ENCODE data around the gene FLRT1.

DNA sequence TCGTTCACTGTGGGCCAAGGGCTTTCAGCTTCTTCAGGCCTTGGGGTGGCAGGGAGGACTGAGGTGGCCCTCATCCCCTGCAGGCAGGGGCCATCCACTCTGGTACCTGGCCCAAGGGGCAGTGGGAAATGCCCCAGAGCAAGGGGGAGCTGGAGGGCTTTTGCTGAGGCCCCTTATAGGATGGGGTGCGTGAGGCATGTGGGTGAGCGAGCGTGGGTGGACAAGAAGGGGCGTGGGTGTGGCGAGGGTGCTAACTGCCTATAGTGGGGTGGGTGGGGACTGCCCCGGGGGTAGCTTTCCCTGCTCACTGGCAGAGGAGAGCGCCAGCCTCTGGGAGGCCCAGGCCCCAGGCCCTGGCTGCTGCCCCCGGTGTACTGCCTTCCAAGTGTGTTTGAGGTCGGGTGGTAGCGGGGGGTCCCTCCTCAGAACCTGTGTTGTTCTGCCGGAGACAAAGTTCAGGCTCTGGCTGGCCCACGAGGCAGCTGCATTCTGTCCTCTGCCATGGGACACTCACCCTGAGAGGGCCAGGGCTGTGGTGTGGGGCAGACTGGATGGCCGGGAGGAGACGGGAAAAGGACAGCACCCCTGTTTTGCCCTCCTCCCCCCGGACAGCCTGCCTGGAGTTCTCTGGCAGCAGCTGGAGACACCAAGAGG lies 3.4 kb downstream of the FLRT1 start:
- no peak for TF ChIP-seq EZH2phosphoT487 (IDR thresholded peaks at IDR 0.05; ENCODE audit: unreplicated experiment)
- TF ChIP-seq, protein P1, sequence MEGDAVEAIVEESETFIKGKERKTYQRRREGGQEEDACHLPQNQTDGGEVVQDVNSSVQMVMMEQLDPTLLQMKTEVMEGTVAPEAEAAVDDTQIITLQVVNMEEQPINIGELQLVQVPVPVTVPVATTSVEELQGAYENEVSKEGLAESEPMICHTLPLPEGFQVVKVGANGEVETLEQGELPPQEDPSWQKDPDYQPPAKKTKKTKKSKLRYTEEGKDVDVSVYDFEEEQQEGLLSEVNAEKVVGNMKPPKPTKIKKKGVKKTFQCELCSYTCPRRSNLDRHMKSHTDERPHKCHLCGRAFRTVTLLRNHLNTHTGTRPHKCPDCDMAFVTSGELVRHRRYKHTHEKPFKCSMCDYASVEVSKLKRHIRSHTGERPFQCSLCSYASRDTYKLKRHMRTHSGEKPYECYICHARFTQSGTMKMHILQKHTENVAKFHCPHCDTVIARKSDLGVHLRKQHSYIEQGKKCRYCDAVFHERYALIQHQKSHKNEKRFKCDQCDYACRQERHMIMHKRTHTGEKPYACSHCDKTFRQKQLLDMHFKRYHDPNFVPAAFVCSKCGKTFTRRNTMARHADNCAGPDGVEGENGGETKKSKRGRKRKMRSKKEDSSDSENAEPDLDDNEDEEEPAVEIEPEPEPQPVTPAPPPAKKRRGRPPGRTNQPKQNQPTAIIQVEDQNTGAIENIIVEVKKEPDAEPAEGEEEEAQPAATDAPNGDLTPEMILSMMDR (conservative IDR thresholded peaks at IDR 0.05; ENCODE audit: low read depth in 2 of 2) = no peak
- TF ChIP-seq EZH2 (IDR thresholded peaks at IDR 0.05; ENCODE audit: low read depth, unreplicated experiment) = no peak
- no peak for TF ChIP-seq POLR2AphosphoS5 (IDR thresholded peaks at IDR 0.05; ENCODE audit: low read depth)
- TF ChIP-seq NANOG (IDR thresholded peaks at IDR 0.05; ENCODE audit: borderline replicate concordance) = no peak
- TF ChIP-seq, protein P2, sequence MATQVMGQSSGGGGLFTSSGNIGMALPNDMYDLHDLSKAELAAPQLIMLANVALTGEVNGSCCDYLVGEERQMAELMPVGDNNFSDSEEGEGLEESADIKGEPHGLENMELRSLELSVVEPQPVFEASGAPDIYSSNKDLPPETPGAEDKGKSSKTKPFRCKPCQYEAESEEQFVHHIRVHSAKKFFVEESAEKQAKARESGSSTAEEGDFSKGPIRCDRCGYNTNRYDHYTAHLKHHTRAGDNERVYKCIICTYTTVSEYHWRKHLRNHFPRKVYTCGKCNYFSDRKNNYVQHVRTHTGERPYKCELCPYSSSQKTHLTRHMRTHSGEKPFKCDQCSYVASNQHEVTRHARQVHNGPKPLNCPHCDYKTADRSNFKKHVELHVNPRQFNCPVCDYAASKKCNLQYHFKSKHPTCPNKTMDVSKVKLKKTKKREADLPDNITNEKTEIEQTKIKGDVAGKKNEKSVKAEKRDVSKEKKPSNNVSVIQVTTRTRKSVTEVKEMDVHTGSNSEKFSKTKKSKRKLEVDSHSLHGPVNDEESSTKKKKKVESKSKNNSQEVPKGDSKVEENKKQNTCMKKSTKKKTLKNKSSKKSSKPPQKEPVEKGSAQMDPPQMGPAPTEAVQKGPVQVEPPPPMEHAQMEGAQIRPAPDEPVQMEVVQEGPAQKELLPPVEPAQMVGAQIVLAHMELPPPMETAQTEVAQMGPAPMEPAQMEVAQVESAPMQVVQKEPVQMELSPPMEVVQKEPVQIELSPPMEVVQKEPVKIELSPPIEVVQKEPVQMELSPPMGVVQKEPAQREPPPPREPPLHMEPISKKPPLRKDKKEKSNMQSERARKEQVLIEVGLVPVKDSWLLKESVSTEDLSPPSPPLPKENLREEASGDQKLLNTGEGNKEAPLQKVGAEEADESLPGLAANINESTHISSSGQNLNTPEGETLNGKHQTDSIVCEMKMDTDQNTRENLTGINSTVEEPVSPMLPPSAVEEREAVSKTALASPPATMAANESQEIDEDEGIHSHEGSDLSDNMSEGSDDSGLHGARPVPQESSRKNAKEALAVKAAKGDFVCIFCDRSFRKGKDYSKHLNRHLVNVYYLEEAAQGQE (IDR thresholded peaks at IDR 0.05; ENCODE audit: unreplicated experiment) = no peak
- TF ChIP-seq ZNF331 (CRISPR knock-in tag; IDR thresholded peaks at IDR 0.05; ENCODE audit: low read depth) = no peak
- no peak for TF ChIP-seq CREB1 (CRISPR knock-in tag; IDR thresholded peaks at IDR 0.05; ENCODE audit: low read depth)
- no peak for TF ChIP-seq JUNB (IDR thresholded peaks at IDR 0.05; ENCODE audit: unreplicated experiment)
- TF ChIP-seq, protein P3, sequence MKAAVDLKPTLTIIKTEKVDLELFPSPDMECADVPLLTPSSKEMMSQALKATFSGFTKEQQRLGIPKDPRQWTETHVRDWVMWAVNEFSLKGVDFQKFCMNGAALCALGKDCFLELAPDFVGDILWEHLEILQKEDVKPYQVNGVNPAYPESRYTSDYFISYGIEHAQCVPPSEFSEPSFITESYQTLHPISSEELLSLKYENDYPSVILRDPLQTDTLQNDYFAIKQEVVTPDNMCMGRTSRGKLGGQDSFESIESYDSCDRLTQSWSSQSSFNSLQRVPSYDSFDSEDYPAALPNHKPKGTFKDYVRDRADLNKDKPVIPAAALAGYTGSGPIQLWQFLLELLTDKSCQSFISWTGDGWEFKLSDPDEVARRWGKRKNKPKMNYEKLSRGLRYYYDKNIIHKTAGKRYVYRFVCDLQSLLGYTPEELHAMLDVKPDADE (IDR thresholded peaks at IDR 0.05) = no peak
- no peak for TF ChIP-seq STAT1 (IDR thresholded peaks at IDR 0.05; ENCODE audit: unreplicated experiment)
